GM19324 (cell line): ENCODE results near the gene DLG5.

ENCODE experiments used
- ATAC-seq: cut with Tn5 transposase; IDR thresholded peaks from one replicate; pipeline ENCODE4 v1.9.1; 2021; ENCODE audit warnings: mild to moderate bottlenecking, moderate library complexity; ENCODE audit not compliant: unreplicated experiment, low FRiP score

Gene DLG5, protein sequence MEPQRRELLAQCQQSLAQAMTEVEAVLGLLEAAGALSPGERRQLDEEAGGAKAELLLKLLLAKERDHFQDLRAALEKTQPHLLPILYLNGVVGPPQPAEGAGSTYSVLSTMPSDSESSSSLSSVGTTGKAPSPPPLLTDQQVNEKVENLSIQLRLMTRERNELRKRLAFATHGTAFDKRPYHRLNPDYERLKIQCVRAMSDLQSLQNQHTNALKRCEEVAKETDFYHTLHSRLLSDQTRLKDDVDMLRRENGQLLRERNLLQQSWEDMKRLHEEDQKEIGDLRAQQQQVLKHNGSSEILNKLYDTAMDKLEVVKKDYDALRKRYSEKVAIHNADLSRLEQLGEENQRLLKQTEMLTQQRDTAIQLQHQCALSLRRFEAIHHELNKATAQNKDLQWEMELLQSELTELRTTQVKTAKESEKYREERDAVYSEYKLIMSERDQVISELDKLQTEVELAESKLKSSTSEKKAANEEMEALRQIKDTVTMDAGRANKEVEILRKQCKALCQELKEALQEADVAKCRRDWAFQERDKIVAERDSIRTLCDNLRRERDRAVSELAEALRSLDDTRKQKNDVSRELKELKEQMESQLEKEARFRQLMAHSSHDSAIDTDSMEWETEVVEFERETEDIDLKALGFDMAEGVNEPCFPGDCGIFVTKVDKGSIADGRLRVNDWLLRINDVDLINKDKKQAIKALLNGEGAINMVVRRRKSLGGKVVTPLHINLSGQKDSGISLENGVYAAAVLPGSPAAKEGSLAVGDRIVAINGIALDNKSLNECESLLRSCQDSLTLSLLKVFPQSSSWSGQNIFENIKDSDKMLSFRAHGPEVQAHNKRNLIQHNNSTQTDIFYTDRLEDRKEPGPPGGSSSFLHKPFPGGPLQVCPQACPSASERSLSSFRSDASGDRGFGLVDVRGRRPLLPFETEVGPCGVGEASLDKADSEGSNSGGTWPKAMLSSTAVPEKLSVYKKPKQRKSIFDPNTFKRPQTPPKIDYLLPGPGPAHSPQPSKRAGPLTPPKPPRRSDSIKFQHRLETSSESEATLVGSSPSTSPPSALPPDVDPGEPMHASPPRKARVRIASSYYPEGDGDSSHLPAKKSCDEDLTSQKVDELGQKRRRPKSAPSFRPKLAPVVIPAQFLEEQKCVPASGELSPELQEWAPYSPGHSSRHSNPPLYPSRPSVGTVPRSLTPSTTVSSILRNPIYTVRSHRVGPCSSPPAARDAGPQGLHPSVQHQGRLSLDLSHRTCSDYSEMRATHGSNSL (N-terminal part only)

GRCh38 chr10:77926566-77927401 is at the start of gene DLG5:
Gene DLG5 (minus strand): TSS chr10:77926755. CDS start chr10:77926520, 235 bp downstream.
- peak; percentile 46 for ATAC-seq

GRCh38 chr10:77975086-77975666 is 48.6 kb upstream of the DLG5 start:
- no peak for ATAC-seq

- ATAC-seq: no peak
Measured at GRCh38 chr10:77974396-77975074, 48.0 kb upstream of the DLG5 start.

DNA sequence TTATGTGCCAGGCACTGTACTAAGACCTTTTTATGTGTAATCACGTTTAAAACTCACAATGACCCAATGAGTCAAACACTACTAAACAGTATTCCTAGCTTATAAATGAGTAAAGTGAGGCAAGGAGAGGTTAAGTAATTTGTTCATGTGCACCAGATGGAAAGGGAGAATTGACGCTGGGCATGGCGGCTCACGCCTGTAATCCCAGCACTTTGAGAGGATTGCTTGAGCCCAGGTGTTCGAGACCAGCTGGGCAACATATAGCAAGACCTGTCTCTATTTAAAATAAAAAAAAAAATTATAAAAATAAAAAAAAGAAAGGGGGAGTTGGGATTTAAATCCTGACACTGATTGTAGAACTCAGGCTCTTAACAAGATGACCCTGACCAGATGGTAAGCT is 46.7 kb upstream of the DLG5 start:
- ATAC-seq: no peak

DNA sequence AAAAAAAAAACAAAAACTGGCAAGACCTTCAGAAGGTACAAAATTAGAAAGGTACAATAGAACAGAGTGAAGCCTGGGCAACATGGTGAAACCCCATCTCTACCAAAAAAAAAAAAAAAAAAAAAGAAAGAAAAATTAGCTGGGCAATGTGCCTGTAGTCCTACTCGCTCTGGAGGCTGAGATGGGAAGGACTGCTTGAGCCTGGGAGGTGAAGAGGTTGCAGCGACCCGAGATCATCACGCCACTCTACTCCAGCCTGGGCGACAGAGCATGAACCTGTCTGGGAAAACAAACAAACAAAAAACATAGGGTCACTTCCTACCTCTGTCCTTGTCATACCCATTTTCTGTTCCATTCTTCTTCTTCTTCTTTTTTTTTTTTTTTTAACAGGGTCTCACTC is 45.6 kb upstream of the DLG5 start:
- ATAC-seq: no peak

DNA sequence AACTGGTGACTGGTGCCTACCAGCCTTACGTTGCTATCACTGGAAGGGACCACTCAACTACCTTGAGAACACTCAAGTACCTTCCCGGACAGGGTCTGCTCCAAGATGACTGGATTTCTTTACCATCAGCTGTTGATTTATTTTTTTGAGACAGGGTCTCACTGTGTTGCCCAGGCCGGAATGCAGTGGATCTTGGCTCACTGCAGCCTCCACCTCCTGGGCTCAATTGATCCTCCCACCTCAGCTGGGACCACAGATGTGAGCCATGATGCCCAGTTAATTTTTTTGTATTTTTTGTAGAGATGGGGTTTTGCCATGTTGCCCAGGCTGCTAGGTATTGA is 45.2 kb upstream of the DLG5 start:
- no peak for ATAC-seq

GRCh38 chr10:77970869-77971803 is 44.6 kb upstream of the DLG5 start:
- ATAC-seq: no peak

- no peak for ATAC-seq
Measured at GRCh38 chr10:77969114-77969513, 42.6 kb upstream of the DLG5 start.

- no peak for ATAC-seq
Measured at GRCh38 chr10:77967611-77968022, 41.1 kb upstream of the DLG5 start.

DNA sequence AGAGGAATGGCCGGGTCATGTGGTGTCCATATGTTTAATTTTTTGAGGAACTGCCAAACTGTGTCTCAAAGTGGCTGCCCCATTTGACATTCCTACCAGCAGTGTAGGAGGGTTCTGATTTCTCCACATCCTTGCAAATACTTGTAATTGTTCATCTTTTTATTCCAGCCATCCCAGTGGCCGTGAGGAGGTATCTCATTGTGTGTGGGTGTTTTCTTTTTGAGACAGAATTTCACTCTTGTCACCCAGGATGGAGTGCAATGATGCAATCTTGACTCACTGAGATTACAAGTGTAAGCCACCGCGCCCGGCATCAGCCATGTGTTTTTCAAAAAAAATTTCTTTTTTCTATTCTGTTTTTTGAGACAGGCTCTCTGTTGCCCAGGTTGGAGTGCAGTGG is 38.7 kb upstream of the DLG5 start:
- ATAC-seq: no peak

DNA sequence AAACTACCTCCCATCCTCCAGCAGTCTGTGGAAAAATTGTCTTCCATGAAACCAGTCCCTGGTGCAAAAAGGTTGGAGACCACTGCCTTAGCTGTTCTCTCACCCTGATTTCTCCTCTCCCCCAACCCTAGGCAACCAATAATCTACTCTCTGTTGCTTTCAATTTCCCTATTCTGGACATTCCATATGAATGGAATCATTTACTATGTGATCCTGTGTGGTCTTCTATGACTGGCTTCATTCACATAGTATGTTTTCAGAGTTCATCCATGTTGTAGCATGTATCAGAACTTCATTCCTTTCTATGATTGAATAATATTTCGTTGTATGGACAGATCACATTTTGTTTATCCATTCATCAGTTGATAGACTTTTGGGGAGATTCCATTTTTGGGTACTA is 38.3 kb upstream of the DLG5 start:
- ATAC-seq: no peak

GRCh38 chr10:77963901-77964300 is 37.3 kb upstream of the DLG5 start:
- no peak for ATAC-seq

DNA sequence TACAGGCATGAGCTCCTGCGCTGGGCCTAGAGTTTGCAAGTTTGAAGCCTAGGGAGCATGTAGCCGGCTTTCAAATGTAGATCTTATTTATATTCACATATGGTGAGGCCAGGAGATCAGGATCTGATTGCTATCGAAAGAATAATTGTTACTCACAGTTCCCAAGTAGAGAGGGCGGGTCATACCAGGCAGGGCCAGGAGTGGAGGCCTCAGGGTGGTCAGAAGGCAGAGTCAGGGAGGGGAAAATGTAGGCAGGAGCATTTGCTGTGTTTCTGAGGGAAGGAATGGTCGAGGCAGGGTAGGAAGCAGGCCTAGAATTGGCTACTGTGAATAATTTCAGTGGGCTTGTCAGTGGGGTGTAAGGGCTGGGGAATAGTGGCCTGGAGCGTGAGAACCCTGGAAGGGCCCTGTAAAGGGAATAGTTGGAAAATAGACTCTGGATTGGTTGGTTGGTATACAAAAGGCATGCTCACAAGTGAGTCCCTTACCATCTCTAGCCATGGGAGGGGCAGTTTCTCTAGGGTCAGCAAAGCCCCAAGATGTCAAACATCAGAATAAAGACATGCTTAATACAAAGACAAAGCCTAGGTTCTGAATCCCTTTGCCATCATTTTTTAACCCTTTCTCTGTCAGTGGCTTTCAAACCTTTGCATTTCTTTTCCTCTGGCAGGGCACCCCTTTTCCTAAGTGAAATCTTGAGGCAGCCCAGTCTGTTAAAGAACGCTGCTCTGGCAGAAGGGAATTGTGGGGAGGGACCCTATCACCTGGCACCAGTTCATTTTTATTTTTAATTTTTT is 36.0 kb upstream of the DLG5 start:
- no peak for ATAC-seq

DNA sequence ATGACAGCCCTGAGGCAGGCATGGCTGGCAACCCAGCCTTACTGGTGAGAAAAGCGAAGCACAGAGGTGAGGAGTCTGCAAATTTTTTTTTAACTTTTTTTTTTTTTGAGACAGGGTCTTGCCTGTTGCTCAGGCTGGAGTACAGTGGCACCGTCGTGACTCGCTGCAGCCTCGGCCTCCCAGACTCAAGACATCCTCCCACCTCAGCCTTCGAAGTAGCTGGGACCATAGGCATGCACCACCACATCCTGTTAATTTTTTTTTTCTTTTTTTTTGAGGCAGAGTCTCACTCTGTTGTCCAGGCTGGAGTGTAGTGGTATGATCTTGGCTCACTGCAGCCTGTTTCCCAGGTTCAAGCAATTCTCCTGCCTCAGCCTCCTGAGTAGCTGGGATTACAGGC is 35.1 kb upstream of the DLG5 start:
- ATAC-seq: no peak

DNA sequence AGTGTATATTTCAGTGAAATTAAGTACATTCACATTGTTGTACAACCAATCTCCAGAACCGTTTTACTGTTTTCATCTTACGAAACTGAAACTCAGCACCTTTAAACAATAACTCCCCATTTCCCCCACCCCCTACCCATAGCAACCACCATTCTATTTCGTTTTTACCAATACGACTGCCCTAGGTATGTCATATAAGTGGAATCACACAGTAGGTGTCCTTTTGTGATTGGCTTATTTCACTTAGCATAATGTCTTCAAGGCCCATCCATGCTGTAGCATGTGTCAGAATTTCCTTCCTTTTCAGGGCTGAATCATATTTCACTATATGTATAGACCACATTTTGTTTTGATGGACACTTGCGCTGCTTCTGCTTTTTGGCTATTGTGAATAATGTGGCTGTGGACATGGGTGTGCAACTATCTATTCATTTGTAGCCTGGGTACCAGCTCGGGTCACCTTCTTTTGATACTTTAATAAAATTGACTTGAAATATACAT is 34.3 kb upstream of the DLG5 start:
- no peak for ATAC-seq

DNA sequence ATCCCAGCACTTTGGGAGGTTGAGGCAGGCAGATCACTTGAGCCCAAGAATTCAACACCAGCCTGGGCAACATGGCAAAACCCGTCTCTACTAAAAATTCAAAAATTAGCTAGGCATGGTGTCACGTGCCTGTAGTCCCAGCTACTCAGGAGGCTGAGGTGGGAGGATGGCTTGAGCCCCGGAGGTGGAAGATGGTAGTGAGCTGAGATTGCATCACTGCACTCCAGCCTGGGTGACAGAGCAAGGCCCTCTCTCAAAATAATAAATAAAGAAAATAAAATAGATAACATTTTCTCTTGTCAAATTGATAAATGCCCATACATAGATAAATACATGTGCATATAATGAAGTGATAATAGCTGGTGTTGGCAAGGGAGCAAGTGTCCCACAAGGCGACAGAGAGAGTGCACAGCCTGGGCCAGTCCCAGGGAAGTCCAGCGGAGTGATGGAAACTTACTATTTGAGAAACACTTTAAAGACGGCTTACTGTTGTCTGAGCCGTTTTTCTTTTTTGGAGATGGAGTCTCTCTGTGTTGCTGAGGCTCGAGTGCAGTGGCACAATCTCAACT is 33.4 kb upstream of the DLG5 start:
- ATAC-seq: no peak

DNA sequence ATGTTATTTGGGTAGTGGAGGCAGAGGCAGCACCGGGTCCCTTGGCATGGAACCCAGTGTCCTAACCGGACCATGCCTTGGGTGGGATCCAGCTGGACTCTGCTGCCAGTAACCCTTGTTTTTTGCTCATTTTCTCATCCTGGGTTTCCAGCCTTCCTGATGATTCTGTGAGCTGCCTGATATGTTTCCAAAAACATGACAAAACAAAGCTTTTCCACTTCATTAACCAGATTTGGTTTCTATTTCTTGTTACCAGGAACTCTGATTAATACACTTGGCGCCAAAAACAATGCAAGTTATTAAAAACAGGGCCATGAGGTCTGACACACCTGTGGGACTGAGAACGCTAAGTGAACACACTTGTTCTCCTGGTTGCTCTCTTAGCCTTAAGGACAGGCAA is 32.8 kb upstream of the DLG5 start:
- ATAC-seq: no peak
